AG04450 (cell line): ENCODE results near the gene KIF26B. TPM values are rescaled to one million over a fixed set of nuclear protein-coding genes. Genes with fewer than 3 reads are reported as not detected.

Experiments used
- CTCF ChIA-PET: fragments of 300-600, 350-600 bp; formaldehyde crosslinking; extraction: SDS; loops from one replicate; lab custom pipeline; 2022; ENCODE audit warnings: antibody characterized with exemption, inconsistent platforms; lab: Charles Lee
- POLR2A ChIA-PET: fragments of 350-600 bp; formaldehyde crosslinking; extraction: SDS; loops from one replicate; lab custom pipeline; 2021; ENCODE audit warnings: antibody characterized with exemption, inconsistent platforms; lab: Yijun Ruan, JAX
- DNase-seq: peaks from one replicate; pipeline ENCODE4 v3.0.0-alpha.2; 2011; ENCODE audit warnings: low read depth, low spot score
- H3K27ac ChIP-seq: one replicate; pipeline ENCODE4 v1.5.1; 2012; ENCODE audit warnings: low read depth, low read length, control low read depth
- H3K27me3 ChIP-seq: one replicate; pipeline ENCODE4 v1.6.0; 2012; ENCODE audit warnings: low read length; ENCODE audit not compliant: control insufficient read depth, insufficient read depth
- H3K4me3 ChIP-seq: 2 replicates; pipeline ENCODE4 v1.5.1; 2011; ENCODE audit warnings: mild to moderate bottlenecking, low read depth, low read length, control low read depth
- H3K9me3 ChIP-seq: 2 replicates; pipeline ENCODE4 v1.5.1; 2012; ENCODE audit warnings: low read length; ENCODE audit not compliant: control insufficient read depth, insufficient read depth
- CTCF ChIP-seq: IDR thresholded peaks from 2 replicates; pipeline ENCODE4 v1.5.1; 2011; ENCODE audit warnings: low read depth, low read length, control low read depth, inconsistent platforms
- polyA plus RNA-seq: library from polyadenylated mRNA; depleted of rRNA; stranded (reverse); fragments of >200 nt; gene quantifications from 2 replicates; pipeline ENCODE4 v1.2.3, GENCODE V29; 2011

KIF26B gene
- polyA plus RNA-seq, 1 experiment = 2.4 TPM

- Histone ChIP-seq H3K9me3 (peaks cover 3% of the 10 kb centered on the region; the same call in 1 of the 2 replicates), H3K27ac (no peak overlapping the region), H3K4me3 (no peak overlapping the region), H3K27me3 (no peaks in the 10 kb centered on the region)
- DNase-seq = no peak
- no peak for TF ChIP-seq CTCF
- ChIA-PET CTCF (interaction anchor here (0.5 kb wide), 1 partner anchor 292 kb away, joined by 3 read pairs; no protein-coding TSS in a partner anchor), POLR2A (no interaction called here)
These were observed 86.8 kb downstream of the KIF26B start for GRCh38 chr1:245241526-245242130.

DNA sequence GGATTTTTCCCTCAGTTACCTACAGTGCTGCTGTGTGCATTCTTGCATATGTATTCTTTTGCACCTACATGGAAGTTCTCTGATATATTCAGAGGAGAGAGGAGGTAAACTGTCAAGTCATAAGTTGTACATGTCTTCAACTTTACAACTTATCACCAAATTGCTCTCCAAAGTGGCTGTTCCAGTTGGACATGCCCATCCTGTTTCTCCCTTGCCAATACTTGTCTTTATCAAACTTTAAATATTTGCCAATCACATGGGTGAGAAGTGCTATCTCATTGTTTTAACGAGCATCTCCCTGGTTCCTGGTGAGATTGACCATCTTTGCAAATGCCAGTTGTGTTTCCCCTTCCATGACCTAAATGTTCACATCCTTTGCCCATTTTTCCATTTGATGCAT, 88.2 kb downstream of the KIF26B start:
- POLR2A ChIA-PET = no interaction called here
- TF ChIP-seq CTCF = no peak
- Histone ChIP-seq H3K9me3 (peaks cover 3% of the 10 kb centered on the region; the same call in 1 of the 2 replicates), H3K27ac (no peak overlapping the region), H3K27me3 (no peaks in the 10 kb centered on the region), H3K4me3 (no peak overlapping the region)
- CTCF ChIA-PET = no interaction called here
- DNase-seq = no peak

- DNase-seq = no peak
- H3K27me3 ChIP-seq = no peaks in the 10 kb centered on the region
- no peak for TF ChIP-seq CTCF
- CTCF ChIA-PET = interaction anchor here (0.6 kb wide), 1 partner anchor 619 kb away, joined by 6 read pairs; no protein-coding TSS in a partner anchor
- H3K4me3 ChIP-seq = no peak overlapping the region
- POLR2A ChIA-PET = no interaction called here
- H3K27ac ChIP-seq = no peak overlapping the region
- H3K9me3 ChIP-seq = peaks cover 3% of the 10 kb centered on the region; the same call in 1 of the 2 replicates
These were observed 90.4 kb downstream of the KIF26B start for GRCh38 chr1:245245021-245245667.

GRCh38 chr1:245246433-245246832, 91.6 kb downstream of the KIF26B start:
- no peak overlapping the region for H3K4me3 ChIP-seq
- no peak for DNase-seq
- POLR2A ChIA-PET = no interaction called here
- TF ChIP-seq CTCF = no peak
- no peaks in the 10 kb centered on the region for H3K27me3 ChIP-seq
- no peak overlapping the region for H3K27ac ChIP-seq
- CTCF ChIA-PET = no interaction called here
- H3K9me3 ChIP-seq = peaks cover 1% of the 10 kb centered on the region; the same call in 1 of the 2 replicates

GRCh38 chr1:245247356-245247755, 92.6 kb downstream of the KIF26B start:
- TF ChIP-seq CTCF = no peak
- CTCF ChIA-PET = no interaction called here
- Histone ChIP-seq H3K4me3 (no peak overlapping the region), H3K27ac (no peak overlapping the region), H3K27me3 (no peaks in the 10 kb centered on the region), H3K9me3 (no peaks in the 10 kb centered on the region)
- POLR2A ChIA-PET = no interaction called here
- DNase-seq = no peak
